GM12872 (cell line): ENCODE results near the gene HINFP.

Experiments used
- CTCF ChIP-seq: IDR thresholded peaks from 3 replicates; pipeline ENCODE4 v1.5.1; 2011; ENCODE audit warnings: low read depth, mild to moderate bottlenecking, low read length, moderate library complexity; ENCODE audit not compliant: insufficient read depth

The HINFP gene

GRCh38 chr11:119121008-119121810 lies at the start of gene HINFP:
Gene HINFP (plus strand): TSS chr11:119121580. CDS start chr11:119126945, 5,365 bp downstream.
- no peak for TF ChIP-seq CTCF

- no peak for TF ChIP-seq CTCF
Measured at GRCh38 chr11:119077839-119078238, 43.5 kb upstream of the HINFP start.

DNA sequence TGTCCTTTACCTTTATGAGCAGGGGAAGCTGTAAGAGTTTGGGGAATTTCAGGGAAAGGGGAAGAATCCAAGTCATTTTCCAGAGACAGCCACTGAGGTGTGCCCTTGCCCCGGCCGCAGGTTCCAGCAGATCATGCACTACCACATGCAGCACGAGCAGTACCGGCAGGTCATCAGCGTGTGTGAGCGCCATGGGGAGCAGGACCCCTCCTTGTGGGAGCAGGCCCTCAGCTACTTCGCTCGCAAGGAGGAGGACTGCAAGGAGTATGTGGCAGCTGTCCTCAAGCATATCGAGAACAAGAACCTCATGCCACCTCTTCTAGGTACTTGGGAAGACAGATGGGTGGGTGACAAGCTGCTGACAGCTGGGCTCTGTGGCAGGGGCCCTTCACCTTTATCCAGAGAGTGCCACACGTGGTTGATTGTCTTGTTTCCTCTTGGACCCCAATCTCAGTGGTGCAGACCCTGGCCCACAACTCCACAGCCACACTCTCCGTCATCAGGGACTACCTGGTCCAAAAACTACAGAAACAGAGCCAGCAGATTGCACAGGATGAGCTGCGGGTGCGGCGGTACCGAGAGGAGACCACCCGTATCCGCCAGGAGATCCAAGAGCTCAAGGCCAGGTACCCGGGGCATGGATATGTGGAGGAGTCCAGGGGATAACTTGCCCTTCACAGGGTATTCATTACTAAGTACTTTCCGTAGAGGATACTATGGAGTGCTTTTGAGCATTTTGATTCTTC lies 42.5 kb upstream of the HINFP start:
- TF ChIP-seq CTCF = no peak

GRCh38 chr11:119081682-119082260 lies 39.6 kb upstream of the HINFP start:
- TF ChIP-seq CTCF = no peak

DNA sequence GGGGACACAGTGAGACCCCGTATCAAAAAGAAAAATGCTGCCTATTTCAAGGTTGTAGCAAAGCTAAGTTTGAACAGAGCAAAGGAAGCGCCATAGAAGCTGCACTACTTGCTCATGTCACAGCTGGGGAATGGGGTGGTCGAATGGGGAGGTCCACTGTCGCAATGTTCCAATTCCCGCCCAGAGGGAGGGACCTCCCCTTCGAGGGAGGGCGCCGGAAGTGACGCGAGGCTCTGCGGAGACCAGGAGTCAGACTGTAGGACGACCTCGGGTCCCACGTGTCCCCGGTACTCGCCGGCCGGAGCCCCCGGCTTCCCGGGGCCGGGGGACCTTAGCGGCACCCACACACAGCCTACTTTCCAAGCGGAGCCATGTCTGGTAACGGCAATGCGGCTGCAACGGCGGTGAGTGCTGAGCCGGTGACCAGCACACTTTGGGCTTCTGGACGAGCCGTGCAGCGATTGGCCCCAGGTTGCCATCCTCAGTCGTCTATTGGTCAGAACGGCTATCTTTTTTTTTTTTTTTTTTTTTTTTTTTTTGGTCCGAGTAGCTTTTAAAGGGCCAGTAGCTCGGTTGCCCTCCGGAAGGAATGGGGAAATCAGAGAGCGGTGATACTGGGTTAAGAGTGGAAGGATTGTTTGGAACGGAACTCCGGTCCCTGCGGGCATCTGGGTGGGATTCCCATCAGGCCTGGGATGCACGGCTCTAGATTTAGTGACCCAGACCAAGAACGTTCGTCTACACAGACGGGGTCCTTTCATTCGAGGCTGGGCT lies 36.5 kb upstream of the HINFP start, which contains the start of gene HMBS:
TSS of gene HMBS (plus strand) at position 219 of the 774 bp plus-strand sequence. CDS start at position 372, 153 bp downstream.
- no peak for TF ChIP-seq CTCF

DNA sequence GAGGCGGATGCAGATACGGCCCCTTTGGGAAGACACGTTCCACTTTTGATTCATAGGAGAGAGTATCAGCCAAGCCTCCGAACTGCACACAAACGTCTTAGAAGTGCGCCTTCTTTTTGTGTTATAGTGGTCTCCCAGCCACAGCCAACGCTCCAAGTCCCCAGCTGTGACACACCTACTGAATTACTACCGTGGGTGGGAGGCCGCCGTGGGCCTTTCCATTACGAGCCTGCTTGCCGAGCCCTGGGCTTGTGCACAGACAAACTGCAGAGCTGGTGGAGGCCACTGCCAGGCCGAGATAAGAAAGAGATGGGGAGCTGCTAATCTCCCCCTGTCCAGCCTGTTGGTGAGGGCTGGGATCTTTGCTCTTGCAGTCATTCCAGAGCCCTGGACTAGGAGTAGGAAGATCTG lies 35.9 kb upstream of the HINFP start:
- no peak for TF ChIP-seq CTCF
